Fibroblast of villous mesenchyme (primary cell): ENCODE measurements around the gene VAMP7. TPM values are rescaled to one million over a fixed set of nuclear protein-coding genes. Genes with fewer than 3 reads are reported as not detected.

ENCODE experiments used
- DNase-seq: peaks from one replicate; pipeline ENCODE4 v3.0.0-alpha.2; 2010; ENCODE audit warnings: low read depth
- H3K4me3 ChIP-seq: 2 replicates; pipeline ENCODE4 v1.5.1; 2011; ENCODE audit warnings: low read depth, mild to moderate bottlenecking, low read length
- total RNA-seq: library from RNA; depleted of rRNA; stranded (reverse); fragments of >200 nt; gene quantifications from 2 replicates; pipeline ENCODE4 v1.2.3, GENCODE V29; 2012
- TF ChIP-seq, protein P1 (sequence below): IDR thresholded peaks from 2 replicates; pipeline ENCODE4 v1.5.1; 2012; ENCODE audit warnings: low read depth, mild to moderate bottlenecking, low read length; ENCODE audit not compliant: insufficient read depth

The VAMP7 gene
- total RNA-seq, 1 donor, result 58.7 TPM

DNA sequence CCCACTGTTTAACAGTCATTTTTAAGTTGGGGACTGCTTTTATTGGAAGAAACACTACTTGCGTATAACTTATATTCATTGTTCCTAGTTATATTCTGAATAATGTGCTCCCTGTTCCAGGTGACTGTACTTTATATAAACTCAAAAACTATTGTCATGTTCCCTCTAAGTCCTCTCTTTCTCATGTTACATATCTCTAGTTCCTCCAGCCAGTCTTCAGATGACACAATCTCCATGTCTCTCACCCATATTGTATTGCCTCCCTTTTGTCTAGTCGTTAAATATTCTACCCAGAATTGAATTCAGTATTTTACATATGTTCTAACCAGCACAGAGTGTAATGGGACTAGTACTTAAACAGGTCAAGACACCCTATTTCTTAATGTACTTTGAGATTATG lies 5.3 kb downstream of the VAMP7 start:
- no peak overlapping the region for H3K4me3 ChIP-seq
- no peak for DNase-seq
- TF ChIP-seq, protein P1, sequence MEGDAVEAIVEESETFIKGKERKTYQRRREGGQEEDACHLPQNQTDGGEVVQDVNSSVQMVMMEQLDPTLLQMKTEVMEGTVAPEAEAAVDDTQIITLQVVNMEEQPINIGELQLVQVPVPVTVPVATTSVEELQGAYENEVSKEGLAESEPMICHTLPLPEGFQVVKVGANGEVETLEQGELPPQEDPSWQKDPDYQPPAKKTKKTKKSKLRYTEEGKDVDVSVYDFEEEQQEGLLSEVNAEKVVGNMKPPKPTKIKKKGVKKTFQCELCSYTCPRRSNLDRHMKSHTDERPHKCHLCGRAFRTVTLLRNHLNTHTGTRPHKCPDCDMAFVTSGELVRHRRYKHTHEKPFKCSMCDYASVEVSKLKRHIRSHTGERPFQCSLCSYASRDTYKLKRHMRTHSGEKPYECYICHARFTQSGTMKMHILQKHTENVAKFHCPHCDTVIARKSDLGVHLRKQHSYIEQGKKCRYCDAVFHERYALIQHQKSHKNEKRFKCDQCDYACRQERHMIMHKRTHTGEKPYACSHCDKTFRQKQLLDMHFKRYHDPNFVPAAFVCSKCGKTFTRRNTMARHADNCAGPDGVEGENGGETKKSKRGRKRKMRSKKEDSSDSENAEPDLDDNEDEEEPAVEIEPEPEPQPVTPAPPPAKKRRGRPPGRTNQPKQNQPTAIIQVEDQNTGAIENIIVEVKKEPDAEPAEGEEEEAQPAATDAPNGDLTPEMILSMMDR, result no peak

- TF ChIP-seq, protein P1, result no peak
- H3K4me3 ChIP-seq, result no peak overlapping the region
- DNase-seq, result peak; percentile 73
Measured at GRCh38 chrX:155888139-155888538, 7.0 kb downstream of the VAMP7 start.

- H3K4me3 ChIP-seq, result no peak overlapping the region
- no peak for DNase-seq
- TF ChIP-seq, protein P1, result no peak
Measured at GRCh38 chrX:155889328-155889727, 8.2 kb downstream of the VAMP7 start.

DNA sequence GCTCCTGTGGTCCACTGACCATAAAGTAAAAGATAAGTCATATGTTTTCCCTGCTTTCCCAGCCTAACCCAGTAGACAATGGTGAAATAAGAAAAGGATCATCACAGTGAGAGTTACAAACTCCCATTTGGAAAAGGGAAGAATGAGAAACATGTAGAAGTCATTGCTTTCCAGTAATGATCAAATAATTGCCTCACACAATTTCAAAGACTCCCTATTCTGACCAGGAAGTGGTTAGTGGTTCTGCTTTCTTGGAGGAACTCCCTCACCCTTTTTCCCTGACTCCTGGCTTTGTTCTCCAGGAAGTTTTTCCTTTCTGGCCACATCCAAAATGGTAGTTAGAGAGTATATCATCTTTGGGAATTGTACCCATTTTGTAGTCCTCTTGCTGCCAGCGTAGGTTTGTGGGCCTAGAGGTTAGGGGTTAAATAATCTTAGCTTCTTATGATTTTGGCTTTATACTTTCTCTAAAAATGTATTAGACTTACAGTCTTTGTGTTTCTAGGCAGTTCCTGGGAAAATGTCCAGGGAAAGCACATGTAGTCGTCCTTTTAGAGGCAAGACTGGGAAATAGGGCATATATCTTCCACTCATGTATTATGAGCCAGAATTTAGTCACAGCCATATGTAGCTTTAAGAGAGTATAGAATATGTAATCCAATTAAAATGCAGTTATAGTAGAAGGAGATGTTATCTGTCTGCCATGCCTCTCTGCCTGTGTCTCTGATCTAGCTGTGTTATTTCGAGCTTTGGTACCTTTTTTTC lies 10.5 kb downstream of the VAMP7 start:
- no peak for DNase-seq
- TF ChIP-seq, protein P1, result no peak
- H3K4me3 ChIP-seq, result no peak overlapping the region

GRCh38 chrX:155893521-155893920 lies 12.4 kb downstream of the VAMP7 start:
- TF ChIP-seq, protein P1, result no peak
- H3K4me3 ChIP-seq, result no peak overlapping the region
- DNase-seq, result peak; percentile 8

GRCh38 chrX:155896512-155896911 lies 15.4 kb downstream of the VAMP7 start:
- DNase-seq, result no peak
- H3K4me3 ChIP-seq, result no peak overlapping the region
- TF ChIP-seq, protein P1, result no peak

DNA sequence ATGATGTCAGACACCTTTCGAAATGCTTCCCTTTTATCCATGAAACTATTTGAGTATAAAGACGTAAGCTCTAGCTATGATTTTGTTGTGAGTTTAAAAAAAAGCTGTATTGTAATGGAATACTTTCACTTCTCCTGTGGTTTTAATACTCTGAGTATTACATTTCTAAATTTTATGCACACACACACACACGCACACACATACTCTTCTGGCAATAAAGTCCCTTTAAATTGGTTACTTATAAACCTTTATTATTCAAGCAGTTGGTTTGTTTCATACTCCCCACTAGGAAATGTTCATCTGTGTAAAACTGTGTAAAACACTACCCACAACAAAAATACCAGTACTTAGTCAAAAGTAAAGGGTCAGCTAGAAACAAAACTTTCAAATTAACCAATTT lies 18.2 kb downstream of the VAMP7 start:
- TF ChIP-seq, protein P1, result no peak
- DNase-seq, result no peak

More for the DNA sequence above, 18.2 kb downstream of the VAMP7 start:
- no peak overlapping the region for H3K4me3 ChIP-seq
